ENCODE measurements around the gene KLRC2.
"Not testable (repeated sequence)": the region's sequence is repeated elsewhere in the genome, so short reads cannot be mapped to it uniquely, and the experiment has no call there.

The KLRC2 gene

GRCh38 chr12:10435816-10436215, at the start of gene KLRC2:
Gene KLRC2, minus strand, starts transcription at chr12:10436010. Its CDS starts 24 bp downstream, at chr12:10435986.
- DNase-seq (ENCODE audit: low spot score): not testable (repeated sequence)

- not testable (repeated sequence) for DNase-seq (ENCODE audit: low spot score)
Measured at GRCh38 chr12:10481901-10482300, 46.1 kb upstream of the KLRC2 start.

- not testable (repeated sequence) for DNase-seq (ENCODE audit: low spot score)
Measured at GRCh38 chr12:10472808-10473207, 37.0 kb upstream of the KLRC2 start.

- no peak for DNase-seq (ENCODE audit: low spot score)
Measured at GRCh38 chr12:10469701-10470100, 33.9 kb upstream of the KLRC2 start.

- peak; percentile 43 for DNase-seq (ENCODE audit: low spot score)
Measured at GRCh38 chr12:10466311-10466710, 30.5 kb upstream of the KLRC2 start.

- DNase-seq (ENCODE audit: low spot score): no peak
Measured at GRCh38 chr12:10457760-10458159, 21.9 kb upstream of the KLRC2 start.

- no peak for DNase-seq (ENCODE audit: low spot score)
Measured at GRCh38 chr12:10456856-10457255, 21.0 kb upstream of the KLRC2 start.

GRCh38 chr12:10455766-10456165, 20.0 kb upstream of the KLRC2 start:
- DNase-seq (ENCODE audit: low spot score): no peak

- no peak for DNase-seq (ENCODE audit: low spot score)
Measured at GRCh38 chr12:10454531-10454930, 18.7 kb upstream of the KLRC2 start.

- no peak for DNase-seq (ENCODE audit: low spot score)
Measured at GRCh38 chr12:10453156-10453555, 17.3 kb upstream of the KLRC2 start, which contains the start of gene KLRC1. Gene KLRC1, minus strand, starts transcription at chr12:10453377. Its CDS starts 2,221 bp downstream, at chr12:10451156.

GRCh38 chr12:10448236-10448635, 12.4 kb upstream of the KLRC2 start:
- DNase-seq (ENCODE audit: low spot score): no peak

GRCh38 chr12:10446052-10446451, 10.2 kb upstream of the KLRC2 start:
- not testable (repeated sequence) for DNase-seq (ENCODE audit: low spot score)

GRCh38 chr12:10441144-10441543, 5.3 kb upstream of the KLRC2 start:
- not testable (repeated sequence) for DNase-seq (ENCODE audit: low spot score)

GRCh38 chr12:10439608-10440274, 3.9 kb upstream of the KLRC2 start:
- not testable (repeated sequence) for DNase-seq (ENCODE audit: low spot score)

- not testable (repeated sequence) for DNase-seq (ENCODE audit: low spot score)
Measured at GRCh38 chr12:10437601-10438000, 1.8 kb upstream of the KLRC2 start.

GRCh38 chr12:10430623-10431022, 5.2 kb downstream of the KLRC2 start:
- DNase-seq (ENCODE audit: low spot score): not testable (repeated sequence)

GRCh38 chr12:10425938-10426337, 9.9 kb downstream of the KLRC2 start:
- DNase-seq (ENCODE audit: low spot score): not testable (repeated sequence)

- DNase-seq (ENCODE audit: low spot score): not testable (repeated sequence)
Measured at GRCh38 chr12:10424260-10424899, 11.4 kb downstream of the KLRC2 start.

- DNase-seq (ENCODE audit: low spot score): not testable (repeated sequence)
Measured at GRCh38 chr12:10422159-10422558, 13.7 kb downstream of the KLRC2 start.

- DNase-seq (ENCODE audit: low spot score): not testable (repeated sequence)
Measured at GRCh38 chr12:10420334-10420733, 15.5 kb downstream of the KLRC2 start, which contains the start of gene KLRC3. Gene KLRC3, minus strand, starts transcription at chr12:10420595. Its CDS starts 45 bp downstream, at chr12:10420550.

GRCh38 chr12:10409392-10409791, 26.4 kb downstream of the KLRC2 start, which contains the start of gene KLRC4:
Gene KLRC4, minus strand, starts transcription at chr12:10409757. Its CDS starts 182 bp downstream, at chr12:10409575.
- no peak for DNase-seq (ENCODE audit: low spot score)

GRCh38 chr12:10408842-10409241, 27.0 kb downstream of the KLRC2 start:
- no peak for DNase-seq (ENCODE audit: low spot score)

GRCh38 chr12:10406725-10407124, 29.1 kb downstream of the KLRC2 start:
- DNase-seq (ENCODE audit: low spot score): no peak

All from ecto neural progenitor cell (in vitro differentiated cells).